ENCODE data around the gene CELF5. TPM values are rescaled to one million over a fixed set of nuclear protein-coding genes. Genes with fewer than 3 reads are reported as not detected.

CELF5 gene
- total and polyA plus RNA-seq, 9 of the 15 experiments (the other 6 are each of a cell fraction or from before 2014, with no cell fraction given) = 0.01 to 0.56 (median 0.22) TPM

- TF ChIP-seq MYC (IDR thresholded peaks at IDR 0.05; ENCODE audit: low read depth, low read length) = peak; percentile 41; the same call in 1 of the 2 replicates
- no peak for TF ChIP-seq MYC (CRISPR knock-in tag; IDR thresholded peaks at IDR 0.05; ENCODE audit: borderline replicate concordance, low read depth)
- no peak for TF ChIP-seq SMAD3 (CRISPR knock-in tag; conservative IDR thresholded peaks at IDR 0.05)
- no peak for TF ChIP-seq ZZZ3 (IDR thresholded peaks at IDR 0.05)
- TF ChIP-seq E4F1 (CRISPR knock-in tag; IDR thresholded peaks at IDR 0.05; ENCODE audit: borderline replicate concordance) = no peak
- no peak for TF ChIP-seq ZNF436 (CRISPR knock-in tag; IDR thresholded peaks at IDR 0.05)
- TF ChIP-seq ZNF324 (CRISPR knock-in tag; IDR thresholded peaks at IDR 0.05) = no peak
- TF ChIP-seq MAZ (CRISPR knock-in tag; conservative IDR thresholded peaks at IDR 0.05 in 1 of 2, IDR thresholded peaks at IDR 0.05 in 1 of 2) = 0 out of 4 replicates have a peak, but pooled peaks of 1 of the 2 experiments have one; percentile 49
- no peak for TF ChIP-seq ZNF707 (CRISPR knock-in tag; conservative IDR thresholded peaks at IDR 0.05)
- no peak for TF ChIP-seq RBBP5 (IDR thresholded peaks at IDR 0.05; ENCODE audit: borderline replicate concordance, insufficient read depth, low read length, poor library complexity, severe bottlenecking)
- TF ChIP-seq MNT (conservative IDR thresholded peaks at IDR 0.05) = peak; percentile 91 to 94
- no peak for TF ChIP-seq CBX5 (IDR thresholded peaks at IDR 0.05; ENCODE audit: borderline replicate concordance, low read depth)
- TF ChIP-seq E2F6 (IDR thresholded peaks at IDR 0.05; ENCODE audit: borderline replicate concordance in 1 of 2, extremely low read depth in 1 of 2, insufficient read depth in 1 of 2, insufficient read length in 1 of 2, low read depth in 1 of 2, low read length in 1 of 2, poor library complexity in 1 of 2, severe bottlenecking in 1 of 2) = peak; percentile 30 to 51
- no peak for TF ChIP-seq ZNF274 (IDR thresholded peaks at IDR 0.05; ENCODE audit: borderline replicate concordance, low read depth, low read length)
- peak; percentile 1; the same call in 1 of the 2 replicates for TF ChIP-seq CREM (IDR thresholded peaks at IDR 0.05; ENCODE audit: low read depth)
- no peak for TF ChIP-seq POU5F1 (IDR thresholded peaks at IDR 0.05; ENCODE audit: borderline replicate concordance, low read depth, low read length, partially characterized antibody)
- no peak for TF ChIP-seq MEF2A (IDR thresholded peaks at IDR 0.05; ENCODE audit: control insufficient read depth, low read depth, low read length)
- TF ChIP-seq SMAD2 (IDR thresholded peaks at IDR 0.05; ENCODE audit: low read depth, low read length) = no peak
- no peak for TF ChIP-seq SRSF9 (IDR thresholded peaks at IDR 0.05; ENCODE audit: borderline replicate concordance, low read depth, low read length)
- peak; percentile 85 for TF ChIP-seq USF1 (CRISPR knock-in tag; IDR thresholded peaks at IDR 0.05)
Measured at GRCh38 chr19:3285647-3286176, 61.3 kb downstream of the CELF5 start (continued).

All from K562 (cell line).